GM13977 (cell line): Measurements from ENCODE around the gene TGFBR3.

ENCODE experiments used
- DNase-seq: peaks from one replicate; pipeline ENCODE4 v3.0.0; 2012; ENCODE audit warnings: low spot score
- in situ Hi-C: fragments of 300-500 bp; cut with MboI; formaldehyde crosslinking; loops from one replicate; pipeline ENCODE4 v1.12.0; 2022; ENCODE audit warnings: low sequenced_read_pairs, low pct_unique_long_range_greater_than_20kb, mixed read lengths, inconsistent platforms; ENCODE audit not compliant: unreplicated experiment
- TF ChIP-seq, protein P1 (sequence below): IDR thresholded peaks from 2 replicates; pipeline ENCODE4 v1.5.1; 2012; ENCODE audit warnings: mild to moderate bottlenecking, control low read depth; ENCODE audit not compliant: insufficient read depth; ENCODE audit errors: extremely low read depth, missing control alignments

The TGFBR3 gene

DNA sequence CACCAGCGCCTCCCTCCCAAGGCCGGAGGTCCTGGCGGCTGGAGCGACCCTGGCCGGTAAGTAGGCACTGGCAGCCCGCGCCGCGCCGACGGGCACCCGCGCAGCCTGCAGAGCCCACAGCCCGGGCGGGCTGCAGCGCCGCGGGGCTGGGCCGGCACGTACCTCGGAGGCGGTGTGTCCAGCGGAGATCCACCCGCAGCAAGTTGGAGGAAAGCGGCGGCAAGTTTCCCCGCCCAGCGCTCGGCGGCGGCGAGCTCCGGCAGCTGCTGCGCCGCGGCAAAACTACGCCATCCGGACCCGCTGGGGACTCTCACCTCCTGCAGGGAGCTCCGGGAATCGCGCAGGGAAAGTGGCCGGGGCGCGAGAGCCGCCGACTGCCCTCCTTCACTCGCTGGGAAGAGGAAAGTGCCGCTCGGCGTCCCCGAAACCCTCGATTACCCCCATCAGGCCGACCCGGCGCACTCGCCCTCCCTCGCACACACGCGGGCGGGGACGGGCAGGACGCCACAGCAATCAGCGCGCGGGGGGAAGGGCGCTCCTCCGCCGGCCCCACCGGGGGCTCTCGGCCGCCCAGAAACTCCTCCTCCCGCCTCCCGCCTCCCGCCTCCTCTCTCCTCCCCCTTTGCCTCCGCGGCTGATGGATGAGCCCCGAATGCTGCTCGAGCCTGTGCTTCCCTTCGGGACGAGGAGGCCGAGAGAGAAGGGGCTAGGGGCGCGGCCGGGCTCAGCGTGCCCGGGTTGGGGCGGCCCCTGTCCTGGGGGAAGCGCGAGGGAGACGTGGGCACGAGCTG is at the start of gene TGFBR3:
TGFBR3 (minus strand) TSS at position 436 of the 791 bp plus-strand sequence. CDS start 24,620 bp downstream, outside the sequence.
- peak; percentile 90 for DNase-seq
- in situ Hi-C loops = loop anchor here (25.0 kb wide), 1 partner anchor 374 kb away; the partner anchor contains the start of gene CDC7
- TF ChIP-seq, protein P1, sequence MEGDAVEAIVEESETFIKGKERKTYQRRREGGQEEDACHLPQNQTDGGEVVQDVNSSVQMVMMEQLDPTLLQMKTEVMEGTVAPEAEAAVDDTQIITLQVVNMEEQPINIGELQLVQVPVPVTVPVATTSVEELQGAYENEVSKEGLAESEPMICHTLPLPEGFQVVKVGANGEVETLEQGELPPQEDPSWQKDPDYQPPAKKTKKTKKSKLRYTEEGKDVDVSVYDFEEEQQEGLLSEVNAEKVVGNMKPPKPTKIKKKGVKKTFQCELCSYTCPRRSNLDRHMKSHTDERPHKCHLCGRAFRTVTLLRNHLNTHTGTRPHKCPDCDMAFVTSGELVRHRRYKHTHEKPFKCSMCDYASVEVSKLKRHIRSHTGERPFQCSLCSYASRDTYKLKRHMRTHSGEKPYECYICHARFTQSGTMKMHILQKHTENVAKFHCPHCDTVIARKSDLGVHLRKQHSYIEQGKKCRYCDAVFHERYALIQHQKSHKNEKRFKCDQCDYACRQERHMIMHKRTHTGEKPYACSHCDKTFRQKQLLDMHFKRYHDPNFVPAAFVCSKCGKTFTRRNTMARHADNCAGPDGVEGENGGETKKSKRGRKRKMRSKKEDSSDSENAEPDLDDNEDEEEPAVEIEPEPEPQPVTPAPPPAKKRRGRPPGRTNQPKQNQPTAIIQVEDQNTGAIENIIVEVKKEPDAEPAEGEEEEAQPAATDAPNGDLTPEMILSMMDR = peak; percentile 43

GRCh38 chr1:91929250-91929649 is 43.3 kb upstream of the TGFBR3 start:
- in situ Hi-C loops = loop anchor here (10.0 kb wide), 1 partner anchor 644 kb away; no protein-coding TSS in a partner anchor
- DNase-seq = no peak
- TF ChIP-seq, protein P1 = no peak

- in situ Hi-C loops = loop anchor here (10.0 kb wide), 1 partner anchor 643 kb away; no protein-coding TSS in a partner anchor
- DNase-seq = no peak
- TF ChIP-seq, protein P1 = no peak
Observed at GRCh38 chr1:91928026-91928425, 42.1 kb upstream of the TGFBR3 start.

GRCh38 chr1:91925644-91926435 is 39.9 kb upstream of the TGFBR3 start:
- TF ChIP-seq, protein P1 = no peak
- in situ Hi-C loops = loop anchor here (10.0 kb wide), 1 partner anchor 641 kb away; no protein-coding TSS in a partner anchor
- DNase-seq = no peak

- TF ChIP-seq, protein P1 = no peak
- DNase-seq = no peak
- in situ Hi-C loops = loop anchor here (10.0 kb wide), 1 partner anchor 639 kb away; no protein-coding TSS in a partner anchor
Observed at GRCh38 chr1:91924146-91924545, 38.2 kb upstream of the TGFBR3 start.

GRCh38 chr1:91919962-91920361 is 34.0 kb upstream of the TGFBR3 start:
- TF ChIP-seq, protein P1 = no peak
- DNase-seq = no peak
- in situ Hi-C loops = loop anchor here (10.0 kb wide), 1 partner anchor 635 kb away; no protein-coding TSS in a partner anchor
